Heart left ventricle (tissue), 16 donors: ENCODE results near the gene ARHGAP26. TPM values are rescaled to one million over a fixed set of nuclear protein-coding genes. Genes with fewer than 3 reads are reported as not detected.

Experiments
- ATAC-seq, 4 donors: fragments of 200-7000 bp; cut with Tn5 transposase; one replicate each; pipeline ENCODE4 v1.9.1; 2020 to 2022; ENCODE audit warnings: moderate library complexity in 4 of 4, mild to moderate bottlenecking in 3 of 4, moderate number of reproducible peaks in 1 of 4
- DNase-seq, 5 donors: peaks; one replicate each; pipeline ENCODE4 v3.0.0-alpha.2; 2020
- H3K27ac ChIP-seq, 12 donors: fragments of 200-600 bp; sonication (generic) in 4 of 12; one replicate each; pipeline versions ENCODE4 v1.5.0 to v1.8.0; 2016 to 2022; ENCODE audit warnings: mild to moderate bottlenecking in 2 of 12
- H3K27me3 ChIP-seq, 9 donors: fragments of 200-600 bp; sonication (generic) in 2 of 9; one replicate each; pipeline versions ENCODE4 v1.5.1 to v1.8.0; 2016 to 2022; ENCODE audit warnings: mild to moderate bottlenecking in 3 of 9
- H3K36me3 ChIP-seq, 9 donors: fragments of 200-600 bp; sonication (generic) in 2 of 9; one replicate each; pipeline versions ENCODE4 v1.5.0 to v1.8.0; 2018 to 2022; ENCODE audit warnings: mild to moderate bottlenecking in 2 of 9
- H3K4me1 ChIP-seq, 12 donors: fragments of 200-600 bp; sonication (generic) in 4 of 12; one replicate each; pipeline versions ENCODE4 v1.5.0 to v1.8.0; 2016 to 2022; ENCODE audit warnings: mild to moderate bottlenecking in 3 of 12
- H3K4me3 ChIP-seq, 12 donors: fragments of 200-600 bp; sonication (generic) in 4 of 12; one replicate each; pipeline versions ENCODE4 v1.5.0 to v1.8.0; 2017 to 2022; ENCODE audit warnings: mild to moderate bottlenecking in 9 of 12, moderate library complexity in 4 of 12
- H3K9me3 ChIP-seq, 12 donors: fragments of 200-600 bp; sonication (generic) in 4 of 12; one replicate each; pipeline versions ENCODE4 v1.5.0 to v1.8.0; 2016 to 2022; ENCODE audit warnings: mild to moderate bottlenecking in 1 of 12
- CTCF ChIP-seq, 12 donors: fragments of 200-600 bp; sonication (generic) in 4 of 12; IDR thresholded peaks; one replicate each; pipeline versions ENCODE4 v1.5.0 to v1.8.0; 2018 to 2022; ENCODE audit warnings: antibody characterized with exemption in 12 of 12, mild to moderate bottlenecking in 5 of 12
- POLR2A ChIP-seq, 2 donors: fragments of 450-650 bp; IDR thresholded peaks; one replicate each; pipeline ENCODE4 v1.6.1; 2017; ENCODE audit warnings: antibody characterized with exemption in 2 of 2, mild to moderate bottlenecking in 2 of 2, moderate library complexity in 2 of 2
- WGBS, 4 donors: extraction: QIAGEN DNeasy Blood & Tissue Kit in 2 of 4; methylation state at CpG; one replicate each; pipeline versions ENCODE4 v1.1.5 to v1.1.7; 2013 to 2018; 5-methylcytosine and 5-hydroxymethylcytosine counted together
- intact Hi-C, 10 donors: fragments of 100-400 bp; cut with DNase I; formaldehyde crosslinking; loops; one replicate each; pipeline versions ENCODE4 v1.11.1 to v1.14.2; 2022
- polyA plus RNA-seq, 2 donors: library from polyadenylated mRNA; stranded (reverse); fragments of 200-250 nt; gene quantifications; one replicate each; pipeline ENCODE4 v1.2.3, GENCODE V29; 2013
- total RNA-seq, 9 donors: library from RNA; depleted of rRNA in 2 of 9; stranded (reverse); fragments of >200 nt in 2 of 9; fragmentation: NEBNext Ultra II Directional in 3 of 9; extraction: Animal tissue kit (Norgen Biotek cat#: 25700) in 3 of 9; gene quantifications; one replicate each; pipeline versions ENCODE4 v1.1.0 to v1.2.4, GENCODE V29; 2016 to 2023
- donor health status: ischemic (EF 13 %, LVEDD 7.1; RV severe dilation, severe dysfunction).
- donor health status: healthy with polysubstance abuse.
- donor health status: DM: no; HTN: yes; CAD: no.
- donor health status: DM: no; HTN: no; CAD: no.
- donor health status: ischemic (EF 25% LVEDD 6.9; RV normal size, moderate dysfunction).
- donor health status: ischemic (EF 25% LVEDD 5.7; RV mildly dilated, moderate dysfunction).
- donor health status: healthy.
- donor health status: DM: yes; HTN: yes; CAD: no.
- donor health status: ischemic (EF 35%, LVEDD 5.7; RV mildly dilated, moderate dysfunction).
- donor health status: nonischemic (EF 11% LVEDD 7.7; RV severe dilation, severe dysfunction).
- donor health status: DM: yes; HTN: yes; CAD: no.
- donor health status: PGD.
- donor health status: ischemic (EF 29% LVEDD 5.4; RV normal size, mild dysfunction).
- donor health status: nonischemic (EF 23%, LVEDD 6.1; RV moderate dilation, normal function).

The ARHGAP26 gene
- total and polyA plus RNA-seq, 11 donors: 11.9 to 52.1 (median 33.7) TPM

DNA sequence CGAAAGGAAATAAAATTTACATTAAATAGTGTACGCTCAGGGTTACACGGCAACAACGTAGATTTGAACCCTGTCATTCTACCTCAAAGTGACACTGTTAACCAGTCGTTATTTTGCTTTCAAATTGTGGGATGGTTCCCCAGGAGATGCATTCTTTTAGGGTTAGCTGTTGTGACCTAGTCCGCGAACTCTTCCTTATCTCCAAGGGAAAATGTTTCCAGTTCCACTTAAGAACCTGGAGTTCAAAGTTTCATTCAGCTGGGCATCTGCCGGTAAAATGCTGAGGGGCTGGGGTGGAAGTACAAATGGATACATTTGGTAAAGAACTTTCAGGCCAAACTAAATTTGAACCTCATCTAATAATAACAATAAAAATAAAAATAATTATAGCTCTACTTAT is 368.7 kb downstream of the ARHGAP26 start:
- no peak for ATAC-seq
- TF ChIP-seq CTCF (IDR thresholded peaks at IDR 0.05): no peak
- no peak for TF ChIP-seq POLR2A (IDR thresholded peaks at IDR 0.05)
- intact Hi-C loops: loop anchor here in 2 of 10 donors (10.0 kb wide), 1 partner anchor 266 kb away; the partner anchor contains the start of gene NR3C1 (in 2 of the 2)
- H3K4me3 ChIP-seq: no peak overlapping the region
- H3K27ac ChIP-seq: peak overlapping the region in 1 of 12 donors; percentile 66
- peaks cover 0 to 42% (median 10%) of the 10 kb centered on the region in 9 donors for H3K36me3 ChIP-seq
- H3K27me3 ChIP-seq: no peaks in the 10 kb centered on the region
- no peaks in the 10 kb centered on the region for H3K9me3 ChIP-seq
- WGBS, 4 donors: 55 to 85% (median 65%) methylated on average over 8 of the region's 8 CpGs
- H3K4me1 ChIP-seq: peaks cover 4 to 71% (median 46%) of the 10 kb centered on the region in 12 donors
- no peak for DNase-seq

DNA sequence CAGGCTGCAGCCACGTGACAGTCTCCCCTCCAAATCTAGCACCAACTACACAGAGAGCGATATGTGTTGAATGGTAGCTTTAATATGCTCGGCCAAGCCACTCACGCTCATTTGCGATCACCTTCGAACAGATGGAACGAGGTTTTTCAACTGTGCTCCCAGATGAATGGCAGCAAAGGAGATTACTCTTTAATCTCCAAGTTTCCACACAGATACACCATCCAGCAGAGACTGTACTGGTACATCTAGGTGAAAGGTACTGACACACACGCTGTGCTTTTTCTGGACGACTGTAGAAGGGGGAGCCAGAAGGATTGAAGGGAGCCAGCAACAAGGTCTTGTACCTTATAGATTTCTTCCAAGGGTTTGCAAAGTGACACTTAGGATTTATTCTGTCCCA is 369.4 kb downstream of the ARHGAP26 start:
- Histone ChIP-seq H3K27ac (peak overlapping the region in 6 of 12 donors; percentile 4 to 66 (median 47)), H3K27me3 (no peaks in the 10 kb centered on the region), H3K36me3 (peaks cover 0 to 34% (median 7%) of the 10 kb centered on the region in 9 donors), H3K4me1 (peaks cover 4 to 71% (median 47%) of the 10 kb centered on the region in 12 donors), H3K9me3 (no peaks in the 10 kb centered on the region), H3K4me3 (no peak overlapping the region)
- ATAC-seq: peak in 3 of 4 donors; percentile 41 to 73 (median 63)
- intact Hi-C loops: loop anchor here in 2 of 10 donors (10.0 kb wide), 1 partner anchor 265 kb away; the partner anchor contains the start of gene NR3C1 (in 2 of the 2)
- no peak for TF ChIP-seq CTCF (IDR thresholded peaks at IDR 0.05)
- no peak for TF ChIP-seq POLR2A (IDR thresholded peaks at IDR 0.05)
- peak in 1 of 5 donors; percentile 38 for DNase-seq
- 54 to 79% (median 61%) methylated on average over 9 of the region's 9 CpGs for WGBS, 4 donors

DNA sequence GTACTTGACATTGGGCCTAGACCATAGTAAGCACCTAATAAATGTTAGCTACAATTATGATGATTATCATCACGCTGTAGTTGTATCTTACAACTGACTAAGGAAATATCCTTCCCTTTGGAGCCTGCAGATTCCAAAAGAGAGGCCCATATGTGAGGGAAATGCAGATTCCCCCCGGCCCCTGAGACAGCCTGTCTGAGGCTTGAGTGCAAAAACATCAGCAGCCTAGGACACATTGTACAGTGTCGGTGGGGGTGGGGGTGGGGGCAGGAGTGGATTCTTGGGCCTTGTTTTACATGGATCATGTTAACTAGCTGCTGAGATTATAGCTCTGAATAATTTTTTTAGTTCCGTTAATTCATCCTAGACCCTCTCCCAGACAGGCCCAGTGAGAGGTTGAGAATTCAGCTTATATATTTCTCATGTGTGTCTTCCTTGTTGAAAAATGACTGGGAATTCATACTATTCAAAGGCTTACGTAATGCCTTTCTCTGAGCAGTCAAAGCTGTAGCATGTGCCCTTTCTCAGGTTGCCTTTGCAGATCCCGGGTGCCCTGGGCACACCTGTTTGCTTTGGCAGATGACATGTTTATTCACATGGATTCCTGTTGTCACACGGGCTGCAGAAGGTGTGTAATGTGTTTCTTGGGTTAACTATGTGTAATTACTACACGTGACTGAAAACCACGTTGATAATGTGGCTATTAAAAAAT is 370.5 kb downstream of the ARHGAP26 start:
- Histone ChIP-seq H3K27ac (peak overlapping the region in 3 of 12 donors; percentile 2 to 66 (median 41)), H3K36me3 (peaks cover 0 to 24% (median 0%) of the 10 kb centered on the region in 9 donors), H3K27me3 (no peaks in the 10 kb centered on the region), H3K4me3 (no peak overlapping the region), H3K9me3 (no peaks in the 10 kb centered on the region), H3K4me1 (peaks cover 5 to 71% (median 47%) of the 10 kb centered on the region in 12 donors)
- WGBS, 4 donors: 80 to 85% (median 82%) methylated on average over 9 of the region's 9 CpGs
- TF ChIP-seq POLR2A (IDR thresholded peaks at IDR 0.05) (no peak), CTCF (IDR thresholded peaks at IDR 0.05) (no peak)
- no peak for DNase-seq
- intact Hi-C loops: loop anchor here in 2 of 10 donors (10.0 kb wide), 2 partner anchors 54 to 264 kb away; partner anchors contain the start of gene NR3C1 (in 1 of the 2)
- ATAC-seq: no peak

DNA sequence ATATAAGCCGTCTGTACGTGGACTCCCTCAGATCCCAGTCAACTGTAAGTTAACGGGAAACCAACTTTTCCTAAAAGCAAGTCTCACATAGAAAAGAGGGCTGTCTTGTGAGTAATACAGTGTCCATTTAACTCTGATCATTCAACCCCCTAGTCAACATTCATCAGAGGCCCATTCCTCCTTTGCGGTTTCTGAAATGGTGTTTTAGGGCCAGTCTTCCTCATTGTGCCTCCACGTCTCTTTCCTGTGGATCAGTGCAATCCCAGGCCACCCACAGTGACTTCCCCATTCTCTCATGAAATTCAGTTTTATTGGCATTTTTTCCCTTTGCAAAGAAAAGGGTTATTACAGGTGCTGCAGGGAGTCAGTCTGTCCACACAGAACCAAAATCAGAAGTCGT is 371.5 kb downstream of the ARHGAP26 start:
- H3K36me3 ChIP-seq: peaks cover 0 to 15% (median 0%) of the 10 kb centered on the region in 9 donors
- ATAC-seq (no peak), DNase-seq (no peak)
- no peaks in the 10 kb centered on the region for H3K27me3 ChIP-seq
- peaks cover 2 to 74% (median 41%) of the 10 kb centered on the region in 12 donors for H3K4me1 ChIP-seq
- TF ChIP-seq POLR2A (IDR thresholded peaks at IDR 0.05) (no peak), CTCF (IDR thresholded peaks at IDR 0.05) (no peak)
- intact Hi-C loops: loop anchor here in 2 of 10 donors (10.0 kb wide), 2 partner anchors 53 to 263 kb away; partner anchors contain the start of gene NR3C1 (in 1 of the 2)
- H3K9me3 ChIP-seq: no peaks in the 10 kb centered on the region
- H3K27ac ChIP-seq: no peak overlapping the region
- WGBS, 4 donors: 90 to 92% (median 91%) methylated on average over 6 of the region's 6 CpGs
- H3K4me3 ChIP-seq: no peak overlapping the region
